Neural crest cell (in vitro differentiated cells): ENCODE measurements around the gene IQGAP1. TPM values are rescaled to one million over a fixed set of nuclear protein-coding genes. Genes with fewer than 3 reads are reported as not detected.

Experiments used
- DNase-seq: peaks from one replicate; pipeline ENCODE4 v3.0.0; 2021; ENCODE audit warnings: low read depth, mixed read lengths, low spot score
- H3K27ac Mint-ChIP-seq: one replicate; pipeline ENCODE4 v1.8.0; 2021; ENCODE audit warnings: mild to moderate bottlenecking, mixed read lengths; ENCODE audit not compliant: unreplicated experiment
- H3K27me3 Mint-ChIP-seq: 2 replicates; pipeline ENCODE4 v1.8.0; 2021; ENCODE audit warnings: low read depth, mild to moderate bottlenecking, mixed read lengths
- H3K36me3 Mint-ChIP-seq: 2 replicates; pipeline ENCODE4 v1.8.0; 2021; ENCODE audit warnings: low read depth, mild to moderate bottlenecking, mixed read lengths
- H3K4me1 Mint-ChIP-seq: 2 replicates; pipeline ENCODE4 v1.8.0; 2021; ENCODE audit warnings: mixed read lengths
- H3K4me3 Mint-ChIP-seq: one replicate; pipeline ENCODE4 v1.8.0; 2021; ENCODE audit warnings: mild to moderate bottlenecking, mixed read lengths
- H3K9me3 Mint-ChIP-seq: 2 replicates; pipeline ENCODE4 v1.8.0; 2021; ENCODE audit warnings: mixed read lengths
- total RNA-seq: library from RNA; stranded (reverse); gene quantifications from 2 replicates; pipeline ENCODE4 v1.2.1, GENCODE V29; 2021
- TF ChIP-seq, protein P1 (sequence below): fragments of 200-600 bp; sonication (generic); conservative IDR thresholded peaks from 2 replicates; pipeline ENCODE4 v1.5.0; 2021; ENCODE audit warnings: antibody characterized with exemption, mild to moderate bottlenecking

IQGAP1 gene
- total RNA-seq, 1 donor from 2014 or later = 46.1 TPM

DNA sequence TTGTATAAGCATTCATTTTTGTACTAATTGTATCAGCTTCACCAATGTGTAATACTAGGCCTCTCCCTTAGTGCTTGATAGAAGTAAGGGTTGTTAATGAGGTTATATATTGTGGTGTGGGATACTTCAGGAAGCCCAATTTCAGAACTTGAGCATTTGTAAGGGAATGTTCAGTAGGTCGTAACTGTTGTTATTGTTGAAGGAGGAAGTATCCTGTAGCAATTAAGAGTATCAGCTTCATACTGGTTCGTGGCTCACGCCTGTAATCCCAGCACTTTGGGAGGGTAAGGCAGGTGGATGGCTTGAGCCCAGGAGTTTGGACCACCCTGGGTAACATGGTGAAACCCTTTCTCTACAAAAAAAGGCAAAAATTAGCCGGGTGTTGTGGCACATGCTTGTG is 30.6 kb downstream of the IQGAP1 start:
- Mint-ChIP-seq H3K27me3 (no peaks in the 10 kb centered on the region), H3K4me3 (no peak overlapping the region), H3K9me3 (no peaks in the 10 kb centered on the region), H3K27ac (no peak overlapping the region), H3K4me1 (peaks cover 14% of the 10 kb centered on the region), H3K36me3 (peaks cover 7% of the 10 kb centered on the region)
- DNase-seq = no peak
- TF ChIP-seq, protein P1, sequence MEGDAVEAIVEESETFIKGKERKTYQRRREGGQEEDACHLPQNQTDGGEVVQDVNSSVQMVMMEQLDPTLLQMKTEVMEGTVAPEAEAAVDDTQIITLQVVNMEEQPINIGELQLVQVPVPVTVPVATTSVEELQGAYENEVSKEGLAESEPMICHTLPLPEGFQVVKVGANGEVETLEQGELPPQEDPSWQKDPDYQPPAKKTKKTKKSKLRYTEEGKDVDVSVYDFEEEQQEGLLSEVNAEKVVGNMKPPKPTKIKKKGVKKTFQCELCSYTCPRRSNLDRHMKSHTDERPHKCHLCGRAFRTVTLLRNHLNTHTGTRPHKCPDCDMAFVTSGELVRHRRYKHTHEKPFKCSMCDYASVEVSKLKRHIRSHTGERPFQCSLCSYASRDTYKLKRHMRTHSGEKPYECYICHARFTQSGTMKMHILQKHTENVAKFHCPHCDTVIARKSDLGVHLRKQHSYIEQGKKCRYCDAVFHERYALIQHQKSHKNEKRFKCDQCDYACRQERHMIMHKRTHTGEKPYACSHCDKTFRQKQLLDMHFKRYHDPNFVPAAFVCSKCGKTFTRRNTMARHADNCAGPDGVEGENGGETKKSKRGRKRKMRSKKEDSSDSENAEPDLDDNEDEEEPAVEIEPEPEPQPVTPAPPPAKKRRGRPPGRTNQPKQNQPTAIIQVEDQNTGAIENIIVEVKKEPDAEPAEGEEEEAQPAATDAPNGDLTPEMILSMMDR = no peak

DNA sequence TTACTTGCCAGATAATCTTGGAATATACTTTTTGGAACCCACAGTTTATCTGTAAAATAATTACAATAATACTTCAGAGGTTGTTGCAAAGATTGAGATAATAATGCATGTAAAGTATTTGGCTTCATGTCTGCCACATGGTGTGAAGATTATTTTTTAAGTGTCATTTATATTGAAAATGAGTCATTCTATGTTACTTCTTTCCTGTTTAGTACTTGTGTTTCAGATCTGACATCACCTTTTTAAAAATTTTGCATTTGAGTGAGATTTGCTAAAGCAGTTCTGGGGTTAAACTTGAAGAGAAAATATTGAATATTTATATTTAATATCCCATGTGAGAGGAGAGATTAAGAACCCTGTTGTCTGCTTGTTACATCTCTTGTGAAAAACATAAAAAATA is 31.2 kb downstream of the IQGAP1 start:
- peaks cover 7% of the 10 kb centered on the region for H3K36me3 Mint-ChIP-seq
- no peak for DNase-seq
- no peaks in the 10 kb centered on the region for H3K27me3 Mint-ChIP-seq
- TF ChIP-seq, protein P1 = no peak
- H3K4me3 Mint-ChIP-seq = no peak overlapping the region
- H3K9me3 Mint-ChIP-seq = no peaks in the 10 kb centered on the region
- peaks cover 10% of the 10 kb centered on the region for H3K4me1 Mint-ChIP-seq
- no peak overlapping the region for H3K27ac Mint-ChIP-seq

DNA sequence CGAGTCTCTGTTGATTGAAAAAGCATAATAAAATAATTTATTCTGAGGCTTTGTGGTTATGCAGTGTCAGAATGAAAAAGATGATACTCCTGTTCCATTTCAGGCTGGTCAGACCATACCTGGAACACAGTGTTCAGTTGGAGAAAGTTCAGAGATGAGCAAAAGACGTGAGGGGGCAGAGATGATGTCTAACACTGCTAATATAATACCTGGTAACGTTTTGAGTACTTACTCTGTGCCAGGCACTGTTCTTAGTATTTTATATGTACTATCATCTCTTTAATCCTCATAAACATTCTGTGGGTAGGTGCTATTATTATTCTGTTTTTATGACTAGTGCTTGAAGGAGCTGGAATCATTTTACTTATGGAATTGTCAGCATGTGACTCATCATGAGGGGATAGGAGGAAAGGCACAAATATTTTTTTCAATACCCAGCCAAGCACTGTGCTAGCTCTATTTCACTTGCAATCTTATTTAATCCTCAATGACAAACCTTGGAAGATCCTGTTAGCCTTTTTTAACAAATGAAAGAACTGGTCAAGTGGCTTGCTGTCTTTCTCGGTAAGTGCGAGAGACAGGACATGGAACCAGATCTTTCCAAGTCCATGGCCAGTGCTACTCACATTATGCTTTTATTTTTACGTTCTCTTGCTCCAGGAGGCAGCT is 31.8 kb downstream of the IQGAP1 start:
- no peak overlapping the region for H3K4me3 Mint-ChIP-seq
- H3K4me1 Mint-ChIP-seq = peaks cover 5% of the 10 kb centered on the region
- H3K27me3 Mint-ChIP-seq = no peaks in the 10 kb centered on the region
- DNase-seq = no peak
- TF ChIP-seq, protein P1 = no peak
- peaks cover 7% of the 10 kb centered on the region for H3K36me3 Mint-ChIP-seq
- H3K9me3 Mint-ChIP-seq = no peaks in the 10 kb centered on the region
- H3K27ac Mint-ChIP-seq = peak overlapping the region; percentile 9

DNA sequence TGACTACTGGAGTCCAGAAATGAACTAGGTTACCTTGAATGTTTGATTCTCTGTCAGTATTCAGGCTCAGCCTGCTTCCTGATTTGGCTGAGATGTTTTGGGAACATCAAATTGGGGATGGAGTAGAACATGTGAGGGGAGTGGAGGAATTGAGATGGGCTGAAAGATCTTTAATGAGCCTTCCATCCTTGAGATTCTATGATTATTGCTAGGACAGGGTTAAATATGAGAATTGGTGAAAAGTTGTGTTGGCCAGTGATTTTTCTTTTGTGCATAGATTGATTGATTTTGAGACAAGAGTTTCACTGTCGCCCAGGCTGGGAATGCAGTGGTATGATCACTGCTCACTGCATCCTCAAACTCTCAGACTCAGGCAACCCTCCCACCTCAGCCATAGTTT is 32.4 kb downstream of the IQGAP1 start:
- TF ChIP-seq, protein P1 = no peak
- H3K36me3 Mint-ChIP-seq = peaks cover 7% of the 10 kb centered on the region
- H3K4me1 Mint-ChIP-seq = peaks cover 9% of the 10 kb centered on the region
- no peak for DNase-seq
- H3K27me3 Mint-ChIP-seq = no peaks in the 10 kb centered on the region
- H3K9me3 Mint-ChIP-seq = no peaks in the 10 kb centered on the region
- peak overlapping the region; percentile 9 for H3K27ac Mint-ChIP-seq
- H3K4me3 Mint-ChIP-seq = no peak overlapping the region

DNA sequence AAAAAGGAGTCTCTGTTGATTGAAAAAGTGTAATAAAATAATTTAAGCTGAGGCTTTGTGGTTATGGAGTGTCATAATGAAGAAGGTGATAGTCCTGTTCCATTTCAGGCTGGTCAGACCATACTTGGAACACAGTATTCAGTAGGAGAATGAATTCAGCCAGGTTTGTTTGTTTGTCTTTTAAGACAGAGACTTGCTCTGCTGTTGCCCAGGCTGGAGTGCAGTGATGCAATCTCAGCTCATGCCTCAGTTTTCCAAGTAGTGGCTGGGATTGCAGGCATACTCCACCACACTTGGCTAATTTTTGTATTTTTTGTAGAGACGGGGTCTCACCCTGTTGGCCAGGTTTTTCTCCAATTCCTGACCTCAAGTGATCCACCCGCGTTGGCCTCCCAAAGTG is 33.5 kb downstream of the IQGAP1 start:
- no peaks in the 10 kb centered on the region for H3K9me3 Mint-ChIP-seq
- no peaks in the 10 kb centered on the region for H3K27me3 Mint-ChIP-seq
- H3K36me3 Mint-ChIP-seq = peaks cover 7% of the 10 kb centered on the region
- DNase-seq = no peak
- no peak overlapping the region for H3K4me3 Mint-ChIP-seq
- H3K4me1 Mint-ChIP-seq = peaks cover 17% of the 10 kb centered on the region
- TF ChIP-seq, protein P1 = no peak
- no peak overlapping the region for H3K27ac Mint-ChIP-seq
